HEK293 (cell line): ENCODE data around the gene GRAMD4.

Experiments used
- CTCF ChIA-PET: fragments of 350-600 bp; formaldehyde crosslinking; extraction: SDS; loops from one replicate; lab custom pipeline; 2021; ENCODE audit warnings: antibody characterized with exemption; lab: Yijun Ruan, JAX
- POLR2A ChIA-PET: fragments of 300-600 bp; formaldehyde crosslinking; extraction: SDS; loops from one replicate; lab custom pipeline; 2020; ENCODE audit warnings: antibody characterized with exemption, inconsistent platforms; lab: Yijun Ruan, JAX
- H3K27ac ChIP-seq: fragments of 200-500 bp; sonication (Bioruptor generic); 2 replicates; pipeline ENCODE4 v1.5.1; 2014; ENCODE audit warnings: low read depth, low read length, control low read depth, inconsistent platforms; ENCODE audit errors: extremely low read depth
- H3K36me3 ChIP-seq, 2 experiments: fragments of 200-500 bp in 1 of 2; sonication (Bioruptor generic) in 1 of 2; 1 replicate in 1 of 2; 2 replicates in 1 of 2; pipeline ENCODE4 v1.5.1; 2014 to 2017; ENCODE audit warnings: inconsistent platforms in 2 of 2, low read length in 2 of 2; ENCODE audit not compliant: control insufficient read depth in 2 of 2, insufficient read depth in 1 of 2
- H3K4me1 ChIP-seq: fragments of 200-500 bp; sonication (Bioruptor generic); 2 replicates; pipeline ENCODE4 v1.5.1; 2014; ENCODE audit warnings: mild to moderate bottlenecking, low read length, inconsistent platforms; ENCODE audit not compliant: control insufficient read depth, insufficient read depth
- H3K4me3 ChIP-seq: 2 replicates; pipeline ENCODE4 v1.5.1; 2011; ENCODE audit warnings: low read depth, mild to moderate bottlenecking, control low read depth, low read length, moderate library complexity
- H3K9me3 ChIP-seq: fragments of 200-500 bp; sonication (Bioruptor generic); 2 replicates; pipeline ENCODE4 v1.5.1; 2014; ENCODE audit warnings: low read depth, low read length, inconsistent platforms; ENCODE audit not compliant: control insufficient read depth, insufficient read depth
- HOXA7 ChIP-seq: sonication (generic); formaldehyde crosslinking; IDR thresholded peaks from 2 replicates; pipeline ENCODE4 v1.8.1; 2022; ENCODE audit warnings: missing genetic modification reagents, borderline replicate concordance
- KLF7 ChIP-seq: fragments of 450-650 bp; formaldehyde crosslinking; IDR thresholded peaks from 2 replicates; pipeline ENCODE4 v1.5.1; 2016; ENCODE audit warnings: missing biosample characterization, missing genetic modification characterization, borderline replicate concordance
- MZF1 ChIP-seq: fragments of 450-650 bp; formaldehyde crosslinking; IDR thresholded peaks from 2 replicates; pipeline ENCODE4 v1.5.1; 2017; ENCODE audit warnings: missing biosample characterization, missing genetic modification characterization, borderline replicate concordance
- PRDM2 ChIP-seq: fragments of 450-650 bp; formaldehyde crosslinking; IDR thresholded peaks from 2 replicates; pipeline ENCODE4 v1.5.1; 2016; ENCODE audit warnings: missing biosample characterization, missing genetic modification characterization, borderline replicate concordance
- SP2 ChIP-seq: fragments of 450-650 bp; formaldehyde crosslinking; IDR thresholded peaks from 2 replicates; pipeline ENCODE4 v1.5.1; 2016; ENCODE audit warnings: missing biosample characterization, missing genetic modification characterization
- ZBTB48 ChIP-seq: fragments of 450-650 bp; formaldehyde crosslinking; IDR thresholded peaks from 2 replicates; pipeline ENCODE4 v1.5.1; 2016; ENCODE audit warnings: missing biosample characterization, missing genetic modification characterization
- ZBTB6 ChIP-seq: fragments of 450-650 bp; formaldehyde crosslinking; IDR thresholded peaks from 2 replicates; pipeline ENCODE4 v1.5.1; 2017; ENCODE audit warnings: missing biosample characterization, missing genetic modification characterization
- ZFP3 ChIP-seq: fragments of 450-650 bp; formaldehyde crosslinking; IDR thresholded peaks from 2 replicates; pipeline ENCODE4 v1.5.1; 2016; ENCODE audit warnings: low read depth, missing biosample characterization, missing genetic modification characterization
- ZNF184 ChIP-seq: fragments of 450-650 bp; IDR thresholded peaks from 2 replicates; pipeline ENCODE4 v1.5.1; 2018; ENCODE audit warnings: missing biosample characterization, mild to moderate bottlenecking, missing genetic modification characterization
- ZNF324 ChIP-seq: fragments of 450-650 bp; formaldehyde crosslinking; IDR thresholded peaks from 2 replicates; pipeline ENCODE4 v1.5.1; 2016; ENCODE audit warnings: missing biosample characterization, missing genetic modification characterization
- ZNF335 ChIP-seq: fragments of 450-650 bp; formaldehyde crosslinking; conservative IDR thresholded peaks from 2 replicates; pipeline ENCODE4 v1.5.1; 2016; ENCODE audit warnings: missing biosample characterization, missing genetic modification characterization
- ZNF585B ChIP-seq: fragments of 450-650 bp; formaldehyde crosslinking; IDR thresholded peaks from 2 replicates; pipeline ENCODE4 v1.5.1; 2016; ENCODE audit warnings: missing biosample characterization, missing genetic modification characterization
- ZNF600 ChIP-seq: fragments of 450-650 bp; formaldehyde crosslinking; IDR thresholded peaks from 2 replicates; pipeline ENCODE4 v1.5.1; 2016; ENCODE audit warnings: missing biosample characterization, missing genetic modification characterization
- ZNF626 ChIP-seq: fragments of 450-650 bp; sonication (Bioruptor Pico); formaldehyde crosslinking; IDR thresholded peaks from 2 replicates; pipeline ENCODE4 v1.5.1; 2018; ENCODE audit warnings: missing biosample characterization, missing genetic modification characterization, inconsistent platforms
- ZNF654 ChIP-seq: fragments of 450-650 bp; formaldehyde crosslinking; IDR thresholded peaks from 2 replicates; pipeline ENCODE4 v1.5.1; 2016; ENCODE audit warnings: low read depth, missing biosample characterization, missing genetic modification characterization
- ZNF704 ChIP-seq: fragments of 450-650 bp; formaldehyde crosslinking; IDR thresholded peaks from 2 replicates; pipeline ENCODE4 v1.5.1; 2016; ENCODE audit warnings: missing biosample characterization, missing genetic modification characterization

Gene GRAMD4

GRCh38 chr22:46707827-46708570, 87.8 kb downstream of the GRAMD4 start (continued):
- TF ChIP-seq PRDM2 (no peak), KLF7 (no peak), ZNF324 (no peak), ZBTB48 (tag by site-specific recombination) (no peak), ZNF704 (no peak), MZF1 (tag by site-specific recombination) (no peak), ZNF585B (no peak)

GRCh38 chr22:46708766-46709330, 88.7 kb downstream of the GRAMD4 start:
- Histone ChIP-seq H3K4me1 (no peaks in the 10 kb centered on the region), H3K27ac (no peak overlapping the region), H3K9me3 (no peaks in the 10 kb centered on the region; the same call in 1 of the 2 replicates), H3K36me3 (peaks cover 23 to 86% of the 10 kb centered on the region in 2 experiments), H3K4me3 (no peak overlapping the region)
- CTCF ChIA-PET = interaction anchor here (1.0 kb wide), 1 partner anchor 146 kb away, joined by 4 read pairs; no protein-coding TSS in a partner anchor
- POLR2A ChIA-PET = no interaction called here
- TF ChIP-seq ZNF654 (tag by site-specific recombination) (no peak), SP2 (tag by site-specific recombination) (no peak), HOXA7 (CRISPR knock-in tag) (no peak), ZNF626 (no peak), ZBTB48 (tag by site-specific recombination) (no peak), ZBTB6 (no peak), ZNF335 (tag by site-specific recombination) (no peak), ZNF184 (tag by site-specific recombination) (no peak), ZNF600 (tag by site-specific recombination) (no peak), ZFP3 (tag by site-specific recombination) (no peak)
